22Rv1 (cell line): ENCODE measurements around the gene B4GALNT1.

Experiments used
- CTCF ChIP-seq: fragments of 450-650 bp; IDR thresholded peaks from 2 replicates; pipeline ENCODE4 v1.5.1; 2017; ENCODE audit warnings: mild to moderate bottlenecking
- ZFX ChIP-seq: fragments of 450-650 bp; IDR thresholded peaks from 2 replicates; pipeline ENCODE4 v1.6.1; 2017; ENCODE audit warnings: antibody characterized with exemption, borderline replicate concordance

- TF ChIP-seq CTCF (no peak), ZFX (no peak)
Measured at GRCh38 chr12:57617942-57618341, 15.1 kb downstream of the B4GALNT1 start.
